GM19035 (cell line): ENCODE results near the gene STX2.
"Not testable (repeated sequence)": the region's sequence is repeated elsewhere in the genome, so short reads cannot be mapped to it uniquely, and the experiment has no call there.

Experiments used
- ATAC-seq: cut with Tn5 transposase; IDR thresholded peaks from one replicate; pipeline ENCODE4 v1.9.1; 2021; ENCODE audit not compliant: unreplicated experiment

Gene STX2

DNA sequence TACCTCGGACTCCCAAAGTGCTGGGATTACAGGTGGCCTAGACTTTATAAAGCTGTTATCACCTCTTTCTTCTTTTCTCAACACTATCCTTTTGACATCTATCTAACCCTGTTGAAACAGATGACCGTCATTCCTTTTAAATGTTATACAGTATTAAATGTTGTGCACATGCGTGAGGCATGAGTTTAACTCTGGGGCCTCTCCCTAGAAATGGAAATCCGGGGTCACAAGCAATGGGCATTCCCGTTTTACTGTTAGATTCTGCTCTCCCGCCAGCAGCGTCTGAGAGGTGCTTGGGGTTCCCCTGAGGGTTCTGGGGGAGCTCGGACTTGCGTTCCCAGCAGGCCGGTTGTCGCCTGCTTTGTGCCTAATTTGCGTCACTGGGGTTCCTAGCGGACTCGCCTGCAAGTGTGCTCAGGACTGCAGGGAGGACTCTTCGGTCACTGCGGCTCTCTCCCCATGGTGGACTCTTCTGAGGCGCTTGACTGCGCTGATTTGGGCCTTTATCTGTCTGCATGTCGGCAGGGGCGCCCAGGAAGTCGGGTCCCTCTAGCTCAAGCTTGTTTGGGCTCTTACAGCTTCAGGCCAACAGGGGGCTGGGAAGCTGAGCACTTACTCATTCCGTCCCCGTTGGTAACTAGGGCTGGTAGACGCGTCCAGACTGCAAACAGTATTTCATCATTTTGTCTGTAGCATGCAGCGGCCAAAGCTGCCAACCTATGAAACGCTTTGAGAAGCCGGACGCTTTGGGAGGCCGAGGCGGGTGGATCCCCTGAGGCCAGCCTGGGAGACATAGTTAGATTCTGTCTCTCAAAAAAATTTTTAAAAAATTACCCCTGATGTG lies 31.6 kb upstream of the STX2 start:
- peak; percentile 66 for ATAC-seq

DNA sequence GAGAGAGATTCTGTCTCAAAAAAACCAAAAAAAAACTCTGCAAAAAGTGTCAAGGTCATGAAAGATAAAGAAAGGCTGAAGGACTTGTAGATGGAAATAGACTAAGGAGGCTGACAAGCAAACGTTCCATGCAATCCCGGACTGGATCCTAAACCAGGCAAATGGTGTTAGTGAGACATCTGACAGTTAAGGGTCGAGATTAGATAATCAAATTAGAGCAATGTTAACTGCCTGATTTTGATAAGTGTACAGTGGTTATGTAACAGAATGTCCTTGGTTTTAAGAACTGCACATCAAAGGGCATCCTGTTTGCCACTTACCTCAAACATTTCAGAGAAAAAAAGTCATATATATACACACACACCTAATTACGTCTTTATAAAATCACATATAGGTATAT lies 29.4 kb upstream of the STX2 start:
- no peak for ATAC-seq

DNA sequence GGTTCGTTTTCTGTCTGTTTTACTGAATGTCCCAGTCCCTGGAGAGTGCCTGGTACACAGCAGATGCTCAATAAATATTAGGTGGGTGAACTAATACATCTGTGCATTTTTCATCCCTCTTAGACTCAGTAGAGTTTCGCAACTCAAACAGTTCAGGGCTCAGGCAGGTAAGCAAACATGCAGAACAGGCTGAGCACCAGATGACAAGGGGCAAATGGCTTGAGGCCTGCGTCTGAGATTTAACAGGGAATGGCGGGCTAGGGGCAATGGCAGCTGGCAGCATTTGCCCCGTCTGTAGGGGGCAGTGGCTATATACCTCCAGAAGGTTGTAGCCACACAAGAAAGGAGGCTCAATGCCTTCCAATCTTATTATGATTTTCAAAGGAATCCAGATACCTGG lies 24.2 kb upstream of the STX2 start:
- no peak for ATAC-seq

DNA sequence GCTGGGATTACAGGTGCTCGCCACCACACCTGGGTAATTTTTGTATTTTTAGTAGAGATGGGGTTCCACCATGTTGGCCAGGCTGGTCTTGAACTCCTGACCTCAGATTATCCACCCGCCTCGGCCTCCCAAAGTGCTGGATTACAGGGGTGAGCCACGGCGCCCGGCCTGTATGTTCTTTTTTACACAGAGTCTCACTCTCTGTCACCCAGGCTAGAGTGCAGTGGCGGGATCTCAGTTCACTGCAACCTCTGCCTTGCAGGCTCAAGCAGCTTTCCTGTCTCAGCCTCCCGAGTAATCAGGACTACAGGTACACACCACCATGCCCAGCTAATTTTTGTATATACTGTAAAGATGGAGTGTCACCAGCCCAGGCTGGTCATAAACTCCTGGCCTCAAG lies 23.7 kb upstream of the STX2 start:
- not testable (repeated sequence) for ATAC-seq

DNA sequence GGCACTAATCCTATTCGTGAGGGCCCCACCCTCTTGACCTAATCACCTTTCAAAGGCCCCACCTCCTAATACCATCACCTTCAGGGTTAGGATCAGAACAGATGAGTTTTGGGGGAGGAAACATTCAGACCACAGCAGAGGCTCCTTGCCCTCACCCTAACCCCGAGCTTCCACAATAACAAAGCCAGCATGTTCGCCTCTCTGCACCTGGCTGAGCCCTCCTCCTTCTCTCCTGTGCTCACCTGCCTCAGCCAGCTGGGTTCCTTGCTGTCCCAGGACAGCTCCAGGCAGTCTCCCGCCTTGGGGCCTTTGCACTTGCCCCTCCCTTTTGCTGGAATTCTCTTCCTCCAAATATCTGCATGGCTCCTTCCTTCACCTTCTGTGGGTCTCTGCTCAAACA lies 23.1 kb upstream of the STX2 start:
- ATAC-seq = no peak

DNA sequence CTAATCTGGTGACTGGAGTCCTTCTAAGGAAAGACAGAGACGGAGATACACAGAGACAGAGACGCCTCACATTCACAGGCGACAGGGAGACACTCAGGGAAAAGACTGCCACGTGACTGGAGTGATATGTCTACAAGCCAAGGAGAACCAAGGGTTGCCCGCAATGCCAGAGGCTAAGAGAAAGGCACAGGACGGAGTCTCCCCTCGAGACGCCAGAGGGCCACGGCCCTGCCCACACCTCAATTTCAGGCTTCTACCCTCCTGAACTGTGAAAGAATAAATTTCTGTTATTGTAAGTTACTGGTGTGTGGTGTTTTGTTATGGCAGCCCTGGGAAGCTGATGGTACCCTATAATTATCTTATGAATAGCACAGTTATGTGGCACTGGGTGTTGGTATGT lies 21.3 kb upstream of the STX2 start:
- no peak for ATAC-seq

DNA sequence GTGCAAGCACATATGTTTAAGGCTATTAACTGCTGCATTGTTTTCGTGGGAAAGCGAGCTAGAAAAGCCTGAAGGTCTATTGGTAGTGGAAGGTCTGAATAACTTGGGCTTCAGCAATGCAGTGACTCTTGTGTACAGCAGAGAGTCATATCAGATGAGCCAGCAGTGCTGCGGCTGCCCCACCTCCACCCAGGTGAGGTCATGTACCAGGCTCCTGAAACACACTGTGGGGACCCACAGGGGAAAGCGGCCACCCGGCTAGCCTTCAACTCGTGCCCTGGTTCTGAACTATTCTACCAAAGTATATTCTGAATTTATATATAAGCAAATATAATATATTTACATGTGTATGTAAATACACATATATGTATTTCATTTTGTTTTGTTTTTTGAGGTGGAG lies 20.1 kb upstream of the STX2 start:
- ATAC-seq = no peak

DNA sequence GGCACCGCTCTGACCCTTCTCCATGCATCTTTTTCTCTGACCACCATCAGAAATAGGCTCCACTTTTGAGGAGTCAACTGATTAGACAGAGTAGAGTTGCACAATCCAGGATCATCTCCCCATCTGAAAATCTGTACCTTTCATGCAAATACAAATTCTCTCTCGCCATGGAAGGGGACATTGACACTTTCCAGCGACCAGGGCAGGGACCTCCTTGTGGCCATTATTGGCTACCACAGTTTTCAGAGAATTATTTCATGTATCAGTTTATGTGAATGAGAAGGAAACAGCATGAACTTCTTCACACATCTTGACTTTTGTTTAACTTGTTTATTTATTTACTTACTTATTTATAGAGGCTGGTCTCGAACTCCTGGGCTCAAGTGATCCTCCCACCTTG lies 19.0 kb upstream of the STX2 start:
- ATAC-seq = no peak

DNA sequence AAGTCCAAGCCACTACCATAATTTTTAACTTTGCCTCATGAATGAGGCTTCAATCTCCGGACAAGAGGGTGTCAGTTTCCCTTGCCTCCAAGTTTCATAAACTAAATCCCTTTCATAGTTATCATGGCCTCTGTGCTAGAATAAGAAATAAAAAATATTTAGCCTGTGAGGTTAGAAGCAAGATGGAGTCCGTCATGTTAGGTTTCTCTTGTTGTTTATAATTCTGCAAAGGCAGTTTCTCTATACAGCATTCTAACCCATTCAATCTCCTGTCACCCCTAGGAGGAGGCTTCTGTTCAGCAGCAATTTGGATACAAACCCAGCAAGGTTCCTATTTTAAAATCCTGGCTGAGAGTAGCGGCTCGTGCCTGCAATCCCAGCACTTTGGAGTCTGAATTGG lies 17.0 kb upstream of the STX2 start:
- ATAC-seq = no peak

DNA sequence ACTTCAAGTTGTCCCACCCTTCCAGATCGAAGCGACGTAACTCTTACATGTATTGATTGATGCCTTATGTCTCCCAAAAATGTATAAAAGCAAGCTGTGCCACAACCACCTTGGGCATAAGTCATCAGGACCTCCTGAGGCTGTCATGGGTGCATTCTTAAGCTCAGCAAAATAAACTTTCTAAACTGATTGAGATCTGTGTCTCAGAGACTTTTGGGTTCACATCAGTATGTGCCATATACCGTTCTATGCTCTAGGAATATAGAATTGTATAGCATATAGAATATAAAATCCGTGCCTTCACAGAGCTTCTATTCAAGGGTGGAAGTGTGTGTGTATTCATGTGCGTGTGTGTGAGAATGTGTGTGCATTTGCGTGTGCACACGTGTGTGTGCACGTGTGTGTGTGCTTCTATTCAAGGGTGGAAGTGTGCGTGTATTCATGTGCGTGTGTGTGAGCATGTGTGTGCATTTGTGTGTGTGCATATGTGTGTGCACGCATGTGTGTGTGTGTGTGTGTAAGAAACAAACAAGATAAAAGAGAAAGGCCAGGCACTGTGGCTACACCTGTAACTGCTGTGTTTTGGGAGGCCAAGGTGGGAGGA lies 11.5 kb upstream of the STX2 start:
- no peak for ATAC-seq

DNA sequence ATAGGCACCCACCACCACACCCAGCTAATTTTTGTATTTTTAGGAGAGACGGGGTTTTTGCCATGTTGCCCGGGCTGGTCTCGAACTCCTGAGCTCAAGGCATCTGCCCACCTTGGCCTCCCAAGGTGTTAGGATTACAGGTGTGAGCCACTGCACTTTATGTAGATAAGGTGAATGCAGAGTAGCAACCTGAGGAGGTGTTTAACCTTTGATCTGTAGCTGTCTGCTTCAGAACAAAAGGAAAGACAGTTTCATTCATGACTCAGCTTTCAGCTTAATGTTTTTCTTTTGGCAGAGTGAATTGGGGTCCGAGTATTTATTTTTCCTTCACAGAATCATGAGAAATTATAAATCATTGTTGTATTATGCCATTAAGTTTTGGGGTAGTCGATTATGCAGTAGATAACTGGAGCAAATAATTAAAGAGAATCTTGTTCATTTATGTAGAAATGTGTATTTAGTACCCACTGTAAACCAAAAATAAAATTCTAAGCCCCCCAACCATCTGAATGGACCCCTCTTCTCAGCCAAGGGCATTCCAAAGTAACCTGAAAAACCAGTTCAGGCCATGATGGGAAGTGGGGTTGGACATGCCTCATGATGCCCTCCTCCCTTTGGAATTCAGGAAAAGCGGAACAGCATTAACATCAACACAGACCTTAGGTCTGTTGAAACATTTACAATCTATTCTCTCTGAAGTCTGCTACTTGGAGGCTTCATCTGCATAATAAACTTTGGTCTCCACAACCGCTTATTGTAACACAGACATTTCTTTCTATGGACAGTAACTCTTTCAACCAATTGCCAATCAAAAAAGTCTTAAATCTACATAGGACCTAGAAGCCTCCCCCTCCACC lies 10.7 kb upstream of the STX2 start:
- no peak for ATAC-seq

DNA sequence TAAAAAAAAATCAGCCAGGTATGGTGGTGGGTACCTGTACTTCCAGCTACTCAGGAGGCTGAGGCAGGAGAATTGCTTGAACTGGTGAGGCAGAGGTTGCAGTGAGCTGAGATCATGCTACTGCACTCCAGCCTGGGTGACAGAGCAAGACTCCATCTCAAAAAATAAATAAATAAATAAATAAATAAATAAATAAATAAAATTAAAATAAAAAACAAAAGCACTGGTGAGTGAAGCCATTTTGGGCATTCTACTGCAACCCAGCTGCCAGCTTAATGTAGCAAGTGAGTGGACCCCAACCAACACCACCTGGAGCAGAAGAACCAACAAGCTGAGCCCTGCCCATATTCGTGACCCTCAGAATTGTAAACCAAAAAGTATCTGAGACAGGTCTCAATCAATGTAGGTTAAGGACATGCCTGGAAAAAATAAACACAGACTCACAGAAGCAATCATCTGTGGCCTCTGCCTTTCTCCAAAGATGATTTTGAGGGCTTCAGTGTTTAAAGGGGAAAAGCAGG lies 9.8 kb upstream of the STX2 start:
- ATAC-seq = not testable (repeated sequence)

DNA sequence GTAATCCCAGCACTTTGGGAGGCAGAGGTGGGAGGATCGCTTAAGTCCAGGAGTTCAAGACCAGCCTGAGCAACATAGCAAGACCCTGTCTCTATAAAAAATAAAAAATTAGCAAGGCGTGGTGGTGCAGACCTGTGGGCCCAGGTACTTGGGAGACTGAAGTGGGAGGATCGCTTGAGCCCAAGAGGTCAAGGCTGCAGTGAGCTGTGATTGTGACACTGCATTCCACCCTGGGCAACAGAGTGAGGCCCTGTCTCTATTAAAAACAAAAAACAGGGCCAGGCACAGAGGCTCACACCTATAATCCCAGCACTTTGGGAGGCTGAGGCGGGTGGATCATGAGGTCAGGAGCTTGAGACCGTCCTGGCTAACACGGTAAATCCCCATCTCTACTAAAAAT lies 9.1 kb upstream of the STX2 start:
- not testable (repeated sequence) for ATAC-seq

DNA sequence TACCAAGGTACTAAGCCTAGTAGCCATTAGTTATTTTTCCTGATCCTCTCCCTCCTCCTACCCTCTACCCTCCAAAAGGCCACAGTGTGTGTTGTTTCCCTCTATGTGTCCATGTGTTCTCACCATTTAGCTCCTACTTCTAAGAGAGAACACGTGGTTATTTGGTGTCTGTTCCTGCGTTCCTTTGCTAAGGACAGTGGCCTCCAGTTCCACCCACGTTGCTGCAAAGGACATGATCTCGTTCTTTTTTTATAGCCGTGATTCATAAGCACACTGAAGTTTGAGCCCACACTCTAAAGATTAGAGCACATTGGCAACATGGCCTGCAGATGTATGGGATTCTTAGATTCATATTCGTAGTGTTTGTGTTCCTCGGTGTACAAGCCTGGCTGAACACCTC lies 8.1 kb upstream of the STX2 start:
- ATAC-seq = no peak

DNA sequence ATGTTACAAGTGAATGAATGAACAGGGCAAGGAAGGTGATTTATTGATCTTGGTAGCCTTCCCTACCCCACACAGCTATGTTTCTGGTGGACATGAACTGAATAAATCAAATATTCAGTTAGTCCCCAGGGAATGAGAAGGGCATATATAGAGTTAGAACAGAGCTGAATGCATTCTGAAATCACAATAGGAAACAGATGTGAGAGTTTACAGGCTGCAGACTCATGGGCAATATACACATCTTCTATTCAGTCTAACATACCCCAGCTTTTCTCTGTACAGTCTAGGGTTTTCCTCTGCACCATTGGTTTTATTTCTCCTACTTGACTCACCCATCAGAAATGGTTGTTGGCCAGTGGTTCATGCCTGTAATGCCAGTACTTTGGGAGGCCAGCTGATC lies 7.3 kb upstream of the STX2 start:
- no peak for ATAC-seq

DNA sequence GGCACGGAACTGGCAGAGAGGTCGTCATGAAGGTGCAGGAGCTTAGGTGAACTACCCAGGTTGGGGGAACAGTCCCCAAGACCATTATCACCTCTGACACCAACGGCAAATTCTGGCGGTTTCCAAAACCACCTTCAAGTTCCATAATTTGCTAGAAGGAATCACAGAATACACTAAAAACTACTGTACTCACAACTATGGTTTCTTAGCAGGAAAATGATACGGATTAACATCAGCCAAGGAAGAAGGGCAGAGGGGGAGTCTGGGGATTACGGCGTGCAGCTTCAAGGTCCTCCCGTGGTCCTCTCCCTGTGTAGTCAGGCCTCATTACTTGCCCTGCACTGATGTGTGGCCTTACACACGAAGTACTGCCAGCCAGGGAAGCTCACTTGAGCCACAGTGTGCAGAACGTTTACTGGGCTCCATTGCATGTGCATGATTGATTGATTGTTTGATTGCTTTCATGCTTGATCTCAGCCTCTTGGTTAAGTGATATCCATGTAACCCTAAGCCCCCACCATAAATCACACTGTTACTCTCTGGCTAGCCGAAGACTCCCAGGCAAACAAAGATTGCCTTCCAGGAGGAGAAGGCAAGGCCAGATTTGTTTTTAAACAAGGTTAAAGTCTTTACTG lies 837 bp upstream of the STX2 start:
- ATAC-seq = no peak

DNA sequence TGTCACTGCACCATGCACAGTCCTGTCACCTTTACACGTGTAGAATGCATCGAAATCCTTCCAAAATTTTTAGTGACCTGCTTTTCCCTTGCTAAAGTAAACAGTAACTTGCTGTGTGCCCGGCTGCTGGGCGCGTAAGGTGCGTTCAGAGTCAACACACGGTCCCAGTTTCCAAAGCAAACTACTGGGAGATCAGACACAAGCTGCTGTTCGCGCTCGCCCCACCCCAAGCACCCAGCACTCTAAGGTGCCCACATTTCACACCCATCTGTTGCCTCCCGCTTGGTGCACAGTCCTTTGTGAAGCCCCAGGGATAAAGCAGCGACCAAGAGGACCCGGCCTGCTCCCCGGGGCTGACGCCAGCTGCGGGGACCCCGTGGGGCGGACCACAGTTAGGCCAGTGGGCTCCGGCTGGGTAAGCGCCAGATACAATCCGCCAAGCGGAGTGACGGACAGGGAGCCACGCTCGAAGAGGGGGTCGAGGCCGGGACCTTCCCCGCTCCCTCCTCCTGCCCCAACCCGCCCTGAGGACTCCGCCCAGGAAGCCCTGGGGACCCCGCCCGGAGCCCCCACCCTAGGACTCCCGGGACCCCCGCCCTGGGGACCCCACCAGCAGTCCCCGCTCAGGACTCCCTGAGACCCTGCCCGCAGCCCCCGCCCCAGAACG lies 633 bp downstream of the STX2 start:
- peak; percentile 31 for ATAC-seq

DNA sequence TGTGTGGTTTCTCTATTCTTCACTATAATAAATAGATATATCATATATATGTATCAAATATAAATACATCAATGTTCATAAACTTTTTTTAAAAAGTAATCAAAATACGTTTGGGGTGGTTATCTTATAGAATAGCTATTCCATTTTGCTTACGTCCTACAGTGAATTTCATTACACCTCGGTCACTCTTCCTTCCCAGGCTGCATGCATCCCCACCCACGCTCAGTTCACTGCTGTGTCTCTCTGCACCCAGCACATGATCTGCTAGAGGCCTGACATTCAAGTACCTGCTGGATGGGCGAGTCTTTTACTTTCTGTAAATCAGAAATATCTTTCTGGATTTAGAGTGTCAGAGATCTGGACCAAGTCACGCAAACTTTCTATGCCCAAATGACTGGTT lies 3.6 kb downstream of the STX2 start:
- ATAC-seq = no peak

DNA sequence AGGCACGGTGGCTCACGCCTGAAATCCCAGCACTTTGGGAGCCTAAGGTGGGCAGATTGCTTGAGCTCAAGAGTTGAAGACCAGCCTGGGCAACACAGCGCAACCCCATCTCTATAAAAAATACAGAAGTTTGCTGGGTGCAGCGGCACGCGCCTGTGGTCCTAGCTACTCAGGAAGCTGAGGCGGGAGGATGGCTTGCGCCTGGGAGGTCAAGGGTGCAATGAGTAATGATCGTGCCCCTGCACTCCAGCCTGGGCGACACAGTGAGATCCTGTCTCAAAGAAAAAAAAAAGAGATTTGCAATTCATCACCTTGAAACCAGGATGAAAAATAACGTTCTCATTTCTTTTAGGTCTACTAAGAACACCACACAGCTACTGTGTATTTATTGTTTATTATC lies 4.0 kb downstream of the STX2 start:
- no peak for ATAC-seq

DNA sequence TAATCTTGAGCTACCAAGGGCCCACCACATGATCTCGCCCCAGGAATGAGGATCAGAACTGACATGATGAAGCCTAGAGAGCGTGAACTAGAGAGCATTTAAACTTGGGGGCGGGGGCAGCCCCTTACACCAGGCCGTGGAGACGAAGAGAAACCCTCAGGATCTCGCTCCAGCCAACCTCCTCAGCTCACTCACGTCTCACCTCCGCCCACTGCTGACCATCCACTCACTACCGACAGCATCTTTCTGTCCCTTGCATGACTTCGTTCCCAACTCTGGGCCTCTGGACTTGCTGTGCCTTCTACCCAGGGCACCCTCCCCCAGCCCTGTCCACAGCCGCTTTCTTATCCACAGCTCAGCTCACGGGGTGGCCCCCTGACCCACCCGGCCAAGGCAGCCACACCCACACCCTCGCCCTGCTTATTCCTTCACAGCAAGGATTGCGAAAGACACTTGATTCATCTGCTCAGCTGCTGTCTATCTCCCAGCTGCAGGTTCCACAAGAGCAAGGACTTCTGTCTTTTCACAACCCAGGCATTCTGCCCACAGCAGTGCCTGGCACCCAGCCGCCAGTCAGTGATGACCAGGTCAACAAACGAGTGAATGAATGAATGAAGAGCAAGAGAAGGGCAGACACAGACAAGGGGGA lies 6.4 kb downstream of the STX2 start:
- ATAC-seq = no peak
